ENCODE data around the gene HMG20A. TPM values are rescaled to one million over a fixed set of nuclear protein-coding genes. Genes with fewer than 3 reads are reported as not detected.
A peak's percentile ranks its signal among the peaks of the same experiment; 100 is the strongest.
"Not testable (repeated sequence)": the region's sequence is repeated elsewhere in the genome, so short reads cannot be mapped to it uniquely, and the experiment has no call there.

Gene HMG20A
- total RNA-seq = 58.4 TPM

DNA sequence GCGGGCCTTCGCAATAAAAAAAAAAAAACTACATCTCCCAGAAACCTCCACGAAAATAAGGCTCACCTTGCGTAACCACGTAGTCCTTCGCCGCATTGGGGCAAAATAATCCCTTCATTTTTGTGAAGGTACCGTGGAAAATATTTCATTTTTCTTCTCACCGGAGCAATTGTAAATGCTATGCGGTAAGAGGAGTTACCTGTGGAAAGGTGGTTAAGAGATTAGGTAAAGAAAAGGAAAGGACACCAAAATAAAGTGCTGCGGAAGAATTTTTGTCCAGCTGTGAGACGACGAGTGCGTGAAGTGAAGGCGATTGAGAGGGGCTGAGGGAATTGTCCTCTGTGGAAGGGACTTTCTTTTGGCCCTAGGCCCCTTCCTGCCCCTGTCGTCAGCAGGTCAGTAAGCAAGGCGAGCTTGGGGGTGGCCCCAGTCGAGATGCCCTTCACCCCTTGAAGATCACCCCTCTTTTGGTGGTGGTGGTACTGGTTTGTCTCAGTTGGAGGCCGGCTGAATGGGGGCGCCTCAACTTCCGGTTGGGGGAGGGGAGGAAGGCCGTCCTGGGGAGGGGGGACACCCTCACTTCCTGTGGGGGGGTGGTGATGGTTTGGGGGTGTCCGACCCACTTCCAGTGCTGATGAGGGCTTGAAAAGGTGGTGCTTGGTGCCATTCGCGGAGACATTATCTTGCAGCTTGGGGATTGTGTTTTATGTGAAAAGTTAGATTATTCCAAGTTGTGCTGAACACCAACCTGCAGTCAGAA is at the start of gene HMG20A:
TSS of gene HMG20A (plus strand) at position 279 of the 760 bp plus-strand sequence. CDS start 37,520 bp downstream, outside the sequence.
- peak; percentile 76 for DNase-seq (ENCODE audit: low spot score)

DNA sequence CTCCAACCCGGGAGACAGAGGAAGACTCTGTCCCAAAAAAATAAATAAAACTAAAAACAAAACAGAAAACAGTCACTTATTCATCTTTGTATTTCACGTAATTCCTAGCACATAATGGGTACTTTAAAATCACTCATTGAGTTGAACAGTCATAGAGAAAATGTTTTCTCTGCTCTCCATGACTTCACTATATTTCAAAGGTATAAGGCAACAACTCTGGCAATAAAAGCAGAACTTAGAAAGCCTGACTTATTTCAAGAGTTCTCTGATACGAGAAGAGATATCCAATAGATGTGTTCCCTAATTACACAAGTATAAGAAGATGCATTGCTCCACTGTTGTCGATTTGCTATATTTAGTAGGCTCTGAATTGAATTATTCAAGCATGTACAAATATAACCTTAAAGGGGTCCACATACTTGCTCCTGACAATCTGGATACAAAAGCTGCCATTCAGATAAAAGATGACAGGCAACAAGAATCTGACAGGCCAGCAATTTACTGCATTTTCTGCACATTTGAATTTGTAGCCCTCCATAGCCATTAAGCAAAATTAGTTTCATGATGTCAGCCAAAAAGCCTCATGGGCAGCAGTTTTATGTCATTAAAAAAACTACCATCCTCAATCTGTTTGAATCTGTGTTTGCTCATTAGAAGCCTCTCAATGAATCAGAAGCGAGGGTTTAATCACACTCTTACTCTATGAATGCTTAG is 48.7 kb upstream of the HMG20A start:
- DNase-seq (ENCODE audit: low spot score) = no peak

DNA sequence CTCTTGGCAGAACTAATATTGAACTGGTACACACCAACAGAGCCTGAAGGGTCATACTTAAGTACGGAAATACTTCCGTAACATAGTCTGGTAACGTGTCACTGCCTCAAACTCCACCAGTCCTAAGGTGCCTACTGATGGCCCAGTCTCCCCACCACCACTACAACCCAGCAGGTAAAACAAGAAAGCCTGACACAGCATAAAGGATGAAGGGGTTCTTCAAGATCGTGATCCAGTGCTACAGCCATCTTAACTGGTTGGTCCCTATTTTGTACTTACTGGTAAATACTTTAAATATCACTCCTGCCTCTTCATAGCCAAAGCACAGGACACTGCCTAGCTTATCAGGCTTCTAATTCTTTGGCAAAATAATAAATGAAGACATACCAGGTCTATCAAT is 47.2 kb upstream of the HMG20A start:
- DNase-seq (ENCODE audit: low spot score) = no peak

DNA sequence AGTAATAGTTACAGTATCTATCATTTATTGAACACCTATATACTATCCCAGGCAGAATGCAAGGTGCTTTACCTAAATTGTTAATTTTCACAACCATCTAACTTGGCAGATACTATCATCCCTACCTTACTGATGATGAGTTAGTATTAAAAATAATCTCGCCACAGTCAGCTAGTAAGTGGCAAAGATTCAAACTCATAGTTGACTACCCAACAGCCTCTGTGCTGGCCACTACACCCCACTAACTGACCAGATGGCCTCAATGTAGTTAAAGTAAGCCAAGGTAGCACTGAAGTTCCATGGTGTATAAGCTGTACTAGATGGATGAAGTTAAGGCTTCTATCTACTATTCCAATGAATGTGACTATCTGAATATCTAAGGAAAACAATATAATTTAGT is 45.6 kb upstream of the HMG20A start:
- no peak for DNase-seq (ENCODE audit: low spot score)

DNA sequence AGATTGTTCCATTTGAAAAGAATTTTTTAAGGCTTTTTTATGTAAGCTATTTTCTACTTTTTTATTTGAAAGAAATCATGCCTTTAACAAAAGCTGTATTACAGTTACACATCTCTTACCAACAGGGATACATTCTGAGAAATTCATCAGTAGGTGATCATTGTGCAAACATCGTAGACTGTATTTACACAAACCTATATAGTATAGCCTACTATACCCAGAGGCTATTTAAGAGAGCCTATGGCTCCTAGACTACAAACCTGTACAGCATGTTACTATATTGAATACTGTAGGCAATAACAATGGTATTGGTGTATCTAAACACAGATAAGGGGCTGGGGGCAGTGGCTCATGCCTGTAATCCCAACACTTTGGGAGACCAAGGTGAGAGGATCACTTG is 43.9 kb upstream of the HMG20A start:
- DNase-seq (ENCODE audit: low spot score) = no peak

DNA sequence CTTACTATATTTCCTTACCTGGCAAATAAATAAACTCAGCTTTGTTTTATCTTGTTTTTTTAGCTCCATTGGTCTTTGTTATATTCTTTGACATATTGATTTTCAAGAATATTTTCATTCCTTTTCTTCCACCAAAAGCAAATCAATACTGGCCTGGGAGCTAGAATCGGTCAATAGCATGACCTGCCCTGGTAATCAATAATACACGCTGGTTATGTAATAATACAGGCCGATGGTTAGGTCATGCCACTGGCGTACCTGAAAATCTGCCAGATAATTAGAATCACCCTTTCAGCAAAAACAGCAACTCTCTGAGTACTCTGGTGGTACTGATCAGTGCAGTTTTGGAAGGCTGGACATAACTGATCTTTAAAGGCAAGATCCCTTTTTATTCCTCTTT is 40.7 kb upstream of the HMG20A start:
- DNase-seq (ENCODE audit: low spot score) = no peak

DNA sequence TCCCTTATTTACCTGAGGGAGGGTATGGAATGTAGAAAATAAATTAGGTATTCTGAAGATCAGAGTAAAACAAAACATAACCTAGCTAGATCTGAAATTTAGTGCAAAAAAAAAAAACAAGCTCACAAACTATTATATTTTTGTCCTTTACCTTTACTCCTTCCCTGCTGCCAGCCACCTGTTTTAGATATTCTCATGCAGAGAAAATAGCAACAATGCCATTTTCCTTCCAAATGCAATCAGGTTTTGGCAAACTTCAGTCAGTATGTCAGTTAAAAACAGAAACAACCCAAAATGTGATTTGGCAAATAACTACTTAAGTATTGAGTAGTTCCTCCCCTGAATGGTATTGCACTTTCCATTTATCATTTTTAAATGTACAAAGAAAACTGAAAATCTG is 36.6 kb upstream of the HMG20A start:
- no peak for DNase-seq (ENCODE audit: low spot score)

DNA sequence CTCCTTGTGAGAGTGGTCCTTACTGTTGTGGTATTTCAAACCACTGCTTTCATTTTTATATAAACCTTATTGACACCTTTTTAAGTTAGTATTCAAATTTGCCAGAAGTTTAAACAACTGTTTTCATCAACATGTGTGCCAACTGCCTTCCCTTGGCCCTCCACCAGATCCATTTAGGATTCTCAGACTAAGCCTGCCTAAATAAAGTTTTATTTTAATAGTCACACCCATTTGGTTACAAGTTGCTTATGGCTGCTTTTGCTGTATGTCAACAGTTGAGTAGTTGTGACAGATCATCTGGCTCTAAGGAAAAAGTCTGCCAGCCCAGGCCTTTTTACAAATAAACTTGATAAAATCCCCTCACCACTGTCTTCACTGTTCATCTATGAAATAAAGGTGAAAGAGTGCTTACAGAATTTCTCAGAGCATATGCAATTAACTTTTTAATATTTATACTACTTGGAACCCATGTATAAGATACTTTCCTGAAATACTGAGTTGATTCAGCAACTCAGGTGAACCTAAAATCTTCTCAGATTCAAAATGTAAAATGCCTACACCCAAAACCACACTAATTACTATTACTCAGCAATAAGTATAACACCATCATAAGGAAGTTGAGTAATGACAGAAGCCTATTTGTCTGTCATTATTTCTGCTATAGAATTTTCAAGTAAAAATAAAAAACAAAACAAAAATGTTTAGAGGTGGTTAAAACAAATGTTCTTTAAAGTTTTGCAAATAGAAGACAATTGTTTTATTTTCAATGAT is 35.9 kb upstream of the HMG20A start:
- no peak for DNase-seq (ENCODE audit: low spot score)

DNA sequence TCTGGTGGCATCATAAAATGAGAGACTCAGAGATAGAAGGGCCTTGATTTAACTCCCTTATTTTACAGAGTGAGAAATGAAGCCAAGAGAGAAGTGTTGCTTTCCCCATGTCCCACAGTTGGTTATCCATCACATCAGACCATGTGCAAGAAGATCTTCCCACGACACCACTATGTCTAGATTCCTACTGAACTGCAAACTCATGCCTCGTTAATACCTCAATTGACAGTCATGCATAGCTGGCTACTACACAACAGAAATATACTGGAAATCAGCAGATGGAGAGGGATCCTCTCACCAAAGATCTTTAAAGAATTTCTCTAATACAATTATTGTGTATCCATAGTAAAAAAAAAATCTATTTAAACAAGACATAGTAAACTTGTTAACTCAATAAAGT is 34.1 kb upstream of the HMG20A start:
- no peak for DNase-seq (ENCODE audit: low spot score)

DNA sequence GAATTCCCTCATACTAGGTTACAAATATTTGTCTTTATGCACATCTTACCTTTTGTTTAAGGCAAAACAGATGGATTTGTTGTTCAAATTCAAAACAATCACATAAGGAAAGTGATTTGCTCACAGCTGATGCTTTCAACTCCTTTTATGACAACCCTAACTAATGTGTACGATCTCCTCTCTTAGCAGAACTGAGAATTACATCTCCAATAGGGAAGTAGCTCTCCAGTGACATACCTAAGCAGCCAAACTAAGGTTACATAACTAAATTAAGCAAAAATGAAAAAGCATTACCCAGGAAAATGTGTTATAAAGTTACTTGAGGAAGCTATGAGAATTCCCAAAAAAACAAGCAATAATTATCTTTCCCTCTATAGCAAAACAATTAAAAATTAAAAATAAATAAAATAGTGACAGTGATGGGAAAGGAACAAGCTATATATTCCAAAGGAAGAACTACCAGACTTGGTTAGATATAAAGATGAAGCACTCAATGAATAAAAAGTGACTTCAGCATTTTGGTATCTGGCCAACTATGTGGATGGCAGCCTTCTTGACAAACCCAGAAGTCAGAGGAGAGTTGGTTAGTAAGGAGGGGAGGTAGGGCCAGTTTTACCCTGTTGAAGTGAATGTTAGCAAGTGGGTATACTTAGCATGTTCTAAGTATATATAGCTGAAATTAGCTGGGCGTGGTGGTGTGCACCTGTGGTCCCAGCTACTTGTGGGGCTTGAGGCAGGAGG is 33.2 kb upstream of the HMG20A start:
- no peak for DNase-seq (ENCODE audit: low spot score)

DNA sequence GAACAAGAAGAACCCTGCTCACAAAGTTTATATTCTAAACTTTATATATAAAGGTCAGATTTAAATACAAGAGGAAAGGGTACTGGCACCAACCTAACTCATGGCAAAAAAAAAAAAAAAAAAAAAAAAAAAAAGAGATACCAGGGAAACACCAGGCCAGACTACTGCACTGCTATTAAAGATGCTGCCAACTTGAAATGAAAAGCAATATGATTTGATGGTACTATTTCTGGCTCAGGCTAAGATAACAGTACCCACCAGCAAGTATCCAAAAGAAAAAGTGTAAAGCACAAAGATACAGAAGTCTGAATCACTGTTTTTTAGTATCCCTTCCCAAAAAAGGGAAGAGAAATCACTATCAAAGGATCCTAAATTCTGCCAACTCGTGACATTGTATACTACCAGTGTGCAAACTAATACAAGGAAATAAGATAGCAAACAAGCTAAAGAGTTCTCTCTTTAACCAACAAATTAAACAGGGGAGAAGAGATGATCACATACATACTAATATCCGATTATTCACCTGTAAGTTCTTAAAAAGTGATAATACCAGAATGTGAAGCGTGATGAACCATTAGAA is 29.2 kb upstream of the HMG20A start:
- DNase-seq (ENCODE audit: low spot score) = no peak

DNA sequence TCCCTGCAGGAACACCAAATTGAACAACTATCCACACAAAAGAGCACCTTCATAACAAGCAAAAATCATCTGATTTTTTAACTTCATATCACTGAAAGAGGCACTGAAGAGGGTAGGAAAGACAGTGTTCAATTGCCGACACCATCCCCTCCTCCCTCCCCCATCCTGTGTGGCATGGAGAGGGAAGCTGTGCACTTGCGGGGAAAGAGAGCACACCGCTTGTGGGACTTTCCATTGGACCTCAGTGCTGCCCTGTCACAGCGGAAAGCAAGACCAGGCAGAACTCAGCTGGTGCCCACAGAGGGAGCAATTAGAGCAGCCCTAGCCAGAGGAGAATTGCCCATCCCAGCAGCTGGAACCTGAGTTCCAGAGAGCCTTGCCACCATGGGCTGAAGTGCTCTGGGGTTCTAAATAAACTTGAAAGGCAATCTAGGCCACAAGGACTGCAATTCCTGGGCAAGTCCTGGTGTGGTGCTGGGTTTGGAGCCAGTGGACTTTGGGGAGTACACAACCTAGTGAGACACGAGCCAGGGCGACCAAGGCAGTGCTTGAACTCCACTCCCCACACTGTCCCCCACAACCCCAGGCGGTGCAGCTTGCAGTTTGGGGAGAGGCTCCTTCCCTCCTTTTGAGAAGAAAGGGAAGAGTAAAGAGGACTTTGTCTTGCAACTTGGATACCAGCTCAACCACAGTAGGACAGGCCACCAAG is 27.8 kb upstream of the HMG20A start:
- no peak for DNase-seq (ENCODE audit: low spot score)

DNA sequence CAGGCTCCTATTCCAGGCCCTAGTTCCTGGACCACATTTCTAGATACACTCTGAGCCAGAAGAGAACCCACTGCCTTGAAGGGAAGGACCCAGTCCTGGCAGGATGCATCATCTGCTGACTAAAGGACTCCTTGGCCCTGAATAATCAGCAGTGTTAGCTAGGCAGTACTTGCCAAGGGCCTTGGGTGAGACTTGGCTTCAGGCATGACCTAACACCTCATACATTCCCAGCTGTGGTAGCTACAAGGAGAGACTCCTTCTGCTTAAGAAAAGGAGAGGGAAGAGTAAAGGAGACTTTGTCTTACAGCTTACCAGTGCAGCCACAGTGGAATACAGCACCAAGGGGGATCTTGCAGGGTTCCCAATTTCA is 27.2 kb upstream of the HMG20A start:
- DNase-seq (ENCODE audit: low spot score) = no peak

DNA sequence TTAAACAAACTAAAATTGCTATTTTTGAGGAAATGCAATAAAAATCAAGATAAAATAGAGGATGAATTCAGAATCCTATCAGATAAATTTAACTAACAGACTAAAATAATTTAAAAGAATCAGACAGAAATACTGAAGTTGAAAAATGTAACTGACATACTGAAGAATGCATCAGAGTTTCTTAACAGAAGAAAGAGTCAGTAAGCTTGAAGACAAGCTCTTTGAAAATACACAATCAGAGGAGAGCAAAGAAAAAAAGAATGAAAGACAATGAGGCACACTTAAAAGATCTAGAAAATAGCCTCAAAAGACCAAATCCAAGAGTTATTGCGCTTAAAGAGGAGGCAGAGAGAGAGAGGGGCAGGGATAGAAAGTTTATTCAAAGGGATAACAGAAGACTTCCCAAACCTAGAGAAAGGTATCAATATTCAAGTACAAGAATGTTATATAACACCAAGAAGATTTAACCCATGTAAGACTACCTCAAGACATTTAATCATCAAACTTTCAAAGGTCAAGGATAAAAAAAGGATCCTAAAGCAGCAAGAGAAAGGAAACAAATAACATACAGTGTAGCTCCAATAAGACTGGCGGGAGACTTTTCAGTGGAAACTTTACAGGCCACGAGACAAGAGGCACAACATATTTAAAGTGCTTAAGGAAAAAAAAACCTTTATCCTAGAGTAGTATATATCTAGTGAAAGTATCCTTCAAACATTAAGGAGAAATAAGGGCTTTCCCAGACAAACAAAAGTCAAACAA is 25.5 kb upstream of the HMG20A start:
- no peak for DNase-seq (ENCODE audit: low spot score)

DNA sequence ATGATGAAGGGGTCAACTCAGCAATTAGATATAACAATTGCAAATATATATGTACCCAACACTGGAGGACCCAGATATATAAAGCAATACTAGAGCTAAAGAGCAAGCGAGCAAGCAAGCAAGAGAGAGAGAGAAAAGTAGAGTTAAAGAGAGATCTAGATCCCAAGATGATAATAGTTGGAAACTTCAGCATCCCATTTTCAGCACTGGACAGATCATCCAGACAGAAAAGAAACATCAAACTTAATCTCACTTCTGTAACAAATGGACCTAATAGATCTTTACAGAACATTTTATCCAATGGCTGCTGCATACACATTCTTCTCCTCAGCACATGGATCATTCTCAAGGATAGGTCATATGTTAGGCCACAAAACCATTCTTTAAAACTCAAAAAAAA is 24.0 kb upstream of the HMG20A start:
- no peak for DNase-seq (ENCODE audit: low spot score)

DNA sequence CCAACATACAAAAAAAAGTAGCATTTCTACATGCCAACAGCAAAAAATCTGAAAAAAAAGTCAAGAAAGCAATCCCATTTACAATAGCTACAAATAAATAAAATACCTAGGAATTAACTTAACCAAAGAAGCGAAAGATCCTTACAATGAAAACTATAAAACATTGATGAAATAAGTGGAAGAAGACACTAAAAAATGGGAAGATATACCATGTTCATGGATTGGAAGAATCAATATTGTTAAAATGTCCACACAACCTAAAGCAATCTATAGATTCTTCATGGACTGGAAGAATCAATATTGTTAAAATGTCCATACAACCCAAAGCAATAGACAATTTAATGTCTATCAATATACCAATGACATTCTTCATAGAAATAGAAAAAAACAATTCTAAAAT is 21.8 kb upstream of the HMG20A start:
- DNase-seq (ENCODE audit: low spot score) = no peak

DNA sequence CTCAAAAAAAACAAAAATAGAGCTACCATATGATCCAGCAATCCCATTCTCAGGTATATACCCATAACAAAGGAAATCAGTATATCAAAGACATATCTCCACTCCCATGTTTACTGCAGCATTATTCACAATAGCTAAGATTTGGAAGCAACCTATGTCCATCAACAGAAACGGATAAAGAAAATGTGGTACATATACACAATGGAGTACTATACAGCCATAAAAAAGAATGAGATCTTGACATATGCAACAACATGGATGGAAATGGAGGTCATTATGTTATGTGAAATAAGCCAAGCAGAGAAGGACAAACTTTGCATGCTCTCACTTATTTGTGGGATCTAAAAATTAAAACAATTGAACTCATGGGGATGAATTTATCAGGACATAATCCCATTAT is 20.4 kb upstream of the HMG20A start:
- DNase-seq (ENCODE audit: low spot score) = no peak

DNA sequence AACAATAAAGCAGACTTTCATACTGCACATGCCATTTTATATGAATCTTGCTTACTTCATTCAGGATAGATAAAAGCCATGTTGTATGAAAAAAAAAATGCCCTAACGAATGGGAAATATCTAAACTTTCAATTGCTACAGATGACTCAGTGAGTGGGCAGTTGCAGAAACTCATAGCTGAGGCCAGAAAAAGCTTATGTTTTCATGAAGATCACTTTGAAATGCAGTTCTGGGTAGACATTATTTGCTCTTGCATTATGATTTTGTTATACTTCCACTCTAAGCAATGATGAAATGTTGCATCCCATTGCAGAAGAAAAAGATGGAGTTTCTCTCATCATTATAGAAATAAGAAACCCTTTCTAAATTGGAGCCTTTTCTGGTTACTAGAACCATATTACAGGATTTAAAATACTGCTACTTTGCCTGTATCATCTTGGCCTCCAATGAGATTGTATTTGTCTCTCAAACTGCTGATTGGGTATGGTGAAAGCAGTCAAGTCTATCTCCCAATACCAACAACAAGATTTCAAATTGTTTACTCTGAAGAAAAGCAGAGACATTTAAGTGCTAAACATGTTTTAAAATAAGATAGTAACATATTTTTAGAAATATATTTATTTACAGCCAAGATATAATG is 17.8 kb upstream of the HMG20A start:
- no peak for DNase-seq (ENCODE audit: low spot score)

DNA sequence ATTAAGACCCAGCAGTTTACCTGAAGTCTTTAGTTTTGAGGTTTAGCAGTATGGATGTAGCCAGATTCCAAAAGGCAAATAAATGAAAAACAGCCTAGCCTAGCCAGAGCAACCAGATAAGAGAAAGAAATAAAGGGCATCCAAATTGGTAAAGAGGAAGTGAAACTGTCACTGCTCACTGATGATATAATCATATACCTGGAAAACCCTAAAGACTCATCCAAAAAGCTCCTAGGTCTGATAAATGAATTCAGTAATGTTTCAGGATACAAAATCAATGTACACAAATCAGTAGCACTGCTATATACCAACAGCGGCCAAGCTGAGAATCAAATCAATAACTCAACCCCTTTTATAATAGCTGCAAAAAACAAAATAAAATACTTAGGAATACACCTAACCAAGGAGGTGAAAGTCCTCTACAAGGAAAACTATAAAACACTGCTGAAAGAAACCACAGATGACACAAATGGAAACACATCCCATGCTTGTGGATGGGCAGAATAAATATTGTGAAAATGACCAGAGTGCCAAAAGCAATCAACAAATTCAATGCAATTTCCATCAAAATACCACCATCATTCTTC is 14.4 kb upstream of the HMG20A start:
- not testable (repeated sequence) for DNase-seq (ENCODE audit: low spot score)

Measured in ureter (tissue), 1 donor.